HL-60 (cell line): ENCODE measurements around the gene MAP2K2.

ENCODE experiments used
- DNase-seq, 2 experiments: peaks; one replicate each; pipeline ENCODE4 v3.0.0-alpha.2; 2010 to 2020; ENCODE audit warnings: low read depth in 1 of 2, low spot score in 1 of 2
- H3K27ac ChIP-seq: fragments of 250-450 bp; sonication (Bioruptor Pico); replicated peaks from 2 replicates; pipeline ENCODE4 v1.5.1; 2020; ENCODE audit warnings: mild to moderate bottlenecking, moderate library complexity
- H3K27me3 ChIP-seq: fragments of 250-450 bp; sonication (Bioruptor Pico); 2 replicates; pipeline ENCODE4 v1.5.1; 2021; ENCODE audit warnings: mild to moderate bottlenecking, moderate library complexity; ENCODE audit not compliant: insufficient read depth, poor library complexity, severe bottlenecking
- H3K4me3 ChIP-seq: replicated peaks from 2 replicates; pipeline ENCODE4 v1.5.1; 2011; ENCODE audit warnings: mild to moderate bottlenecking, control low read depth, low read length; ENCODE audit not compliant: insufficient read depth
- GABPA ChIP-seq: IDR thresholded peaks from 2 replicates; pipeline ENCODE4 v1.6.1; 2012; ENCODE audit warnings: low read depth
- POLR2AphosphoS5 ChIP-seq: IDR thresholded peaks from 2 replicates; pipeline ENCODE4 v1.6.1; 2012; ENCODE audit warnings: low read depth
- SPI1 ChIP-seq: IDR thresholded peaks from 2 replicates; pipeline ENCODE4 v1.6.1; 2012; ENCODE audit warnings: low read depth, mild to moderate bottlenecking, borderline replicate concordance
- TF ChIP-seq, protein P1 (sequence below): IDR thresholded peaks from 2 replicates; pipeline ENCODE4 v1.6.1; 2012; ENCODE audit warnings: low read depth; ENCODE audit not compliant: insufficient replicate concordance
- TF ChIP-seq, protein P2 (sequence below): IDR thresholded peaks from one replicate; pipeline ENCODE4 v1.5.1; 2011; ENCODE audit warnings: low read length, control low read depth, inconsistent platforms; ENCODE audit not compliant: insufficient read depth

Gene MAP2K2

DNA sequence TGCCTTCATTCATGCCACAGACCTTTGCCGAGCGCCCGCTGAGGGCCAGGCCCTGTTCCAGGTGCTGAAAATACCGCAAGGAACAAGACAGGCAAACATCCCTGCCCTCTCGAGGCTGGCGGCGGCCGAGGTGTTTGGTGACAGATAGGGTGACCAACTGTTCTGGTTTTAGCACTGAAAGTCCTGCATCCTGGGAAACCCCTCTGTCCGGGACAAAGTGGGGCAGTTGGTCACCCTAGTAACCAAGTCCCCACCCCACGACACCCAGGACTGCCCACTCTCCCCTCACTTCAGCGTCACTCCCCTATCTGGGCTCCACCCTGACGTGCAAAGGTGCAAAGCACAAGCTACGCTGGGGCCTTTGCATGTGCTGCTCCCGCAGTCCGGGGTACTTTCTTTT, 74.5 kb downstream of the MAP2K2 start:
- TF ChIP-seq SPI1, result no peak
- TF ChIP-seq, protein P1, sequence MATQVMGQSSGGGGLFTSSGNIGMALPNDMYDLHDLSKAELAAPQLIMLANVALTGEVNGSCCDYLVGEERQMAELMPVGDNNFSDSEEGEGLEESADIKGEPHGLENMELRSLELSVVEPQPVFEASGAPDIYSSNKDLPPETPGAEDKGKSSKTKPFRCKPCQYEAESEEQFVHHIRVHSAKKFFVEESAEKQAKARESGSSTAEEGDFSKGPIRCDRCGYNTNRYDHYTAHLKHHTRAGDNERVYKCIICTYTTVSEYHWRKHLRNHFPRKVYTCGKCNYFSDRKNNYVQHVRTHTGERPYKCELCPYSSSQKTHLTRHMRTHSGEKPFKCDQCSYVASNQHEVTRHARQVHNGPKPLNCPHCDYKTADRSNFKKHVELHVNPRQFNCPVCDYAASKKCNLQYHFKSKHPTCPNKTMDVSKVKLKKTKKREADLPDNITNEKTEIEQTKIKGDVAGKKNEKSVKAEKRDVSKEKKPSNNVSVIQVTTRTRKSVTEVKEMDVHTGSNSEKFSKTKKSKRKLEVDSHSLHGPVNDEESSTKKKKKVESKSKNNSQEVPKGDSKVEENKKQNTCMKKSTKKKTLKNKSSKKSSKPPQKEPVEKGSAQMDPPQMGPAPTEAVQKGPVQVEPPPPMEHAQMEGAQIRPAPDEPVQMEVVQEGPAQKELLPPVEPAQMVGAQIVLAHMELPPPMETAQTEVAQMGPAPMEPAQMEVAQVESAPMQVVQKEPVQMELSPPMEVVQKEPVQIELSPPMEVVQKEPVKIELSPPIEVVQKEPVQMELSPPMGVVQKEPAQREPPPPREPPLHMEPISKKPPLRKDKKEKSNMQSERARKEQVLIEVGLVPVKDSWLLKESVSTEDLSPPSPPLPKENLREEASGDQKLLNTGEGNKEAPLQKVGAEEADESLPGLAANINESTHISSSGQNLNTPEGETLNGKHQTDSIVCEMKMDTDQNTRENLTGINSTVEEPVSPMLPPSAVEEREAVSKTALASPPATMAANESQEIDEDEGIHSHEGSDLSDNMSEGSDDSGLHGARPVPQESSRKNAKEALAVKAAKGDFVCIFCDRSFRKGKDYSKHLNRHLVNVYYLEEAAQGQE, result peak; percentile 68
- Histone ChIP-seq H3K4me3 (no peak overlapping the region), H3K27me3 (no peaks in the 10 kb centered on the region), H3K27ac (no peak overlapping the region)
- no peak for DNase-seq

DNA sequence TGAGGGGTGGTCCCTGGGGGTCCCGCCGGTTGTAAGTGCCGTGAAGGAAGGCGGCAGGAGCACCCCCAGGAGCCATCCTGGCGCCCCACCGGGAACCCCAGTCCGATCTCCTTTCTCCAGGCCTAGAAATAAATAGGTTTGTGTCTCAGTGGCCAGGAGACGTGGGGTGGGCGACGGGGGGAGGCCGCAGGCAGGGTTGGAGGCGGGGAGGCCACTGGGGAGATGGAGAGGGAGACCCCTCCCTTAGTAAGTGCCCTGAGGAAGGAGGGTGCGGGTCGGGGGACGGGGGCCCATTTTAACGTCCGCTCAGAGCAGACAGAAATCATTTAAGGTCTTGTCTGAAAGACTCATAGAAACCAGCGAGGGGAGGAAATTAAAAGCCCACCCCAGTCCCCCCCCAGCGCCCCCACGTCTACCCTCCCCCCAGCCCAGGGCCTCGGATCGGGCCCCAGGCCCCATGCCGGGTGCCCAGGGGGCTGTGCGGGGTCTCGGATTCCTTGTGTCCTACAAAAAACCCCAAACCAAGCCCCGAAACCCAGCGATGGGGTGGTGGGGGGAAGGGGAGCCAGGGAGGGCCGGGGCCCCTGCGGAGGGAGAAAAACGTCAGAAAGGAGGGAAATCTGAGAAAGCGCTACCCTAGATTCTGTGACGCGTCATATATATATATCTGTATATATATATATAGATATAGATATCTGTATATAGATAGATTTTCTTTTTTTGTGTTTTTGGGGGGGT, 76.8 kb downstream of the MAP2K2 start:
- Histone ChIP-seq H3K27me3 (no peaks in the 10 kb centered on the region), H3K27ac (no peak overlapping the region), H3K4me3 (no peak overlapping the region)
- TF ChIP-seq, protein P1, result no peak
- no peak for TF ChIP-seq SPI1
- no peak for TF ChIP-seq GABPA
- no peak for TF ChIP-seq POLR2AphosphoS5
- TF ChIP-seq, protein P2, sequence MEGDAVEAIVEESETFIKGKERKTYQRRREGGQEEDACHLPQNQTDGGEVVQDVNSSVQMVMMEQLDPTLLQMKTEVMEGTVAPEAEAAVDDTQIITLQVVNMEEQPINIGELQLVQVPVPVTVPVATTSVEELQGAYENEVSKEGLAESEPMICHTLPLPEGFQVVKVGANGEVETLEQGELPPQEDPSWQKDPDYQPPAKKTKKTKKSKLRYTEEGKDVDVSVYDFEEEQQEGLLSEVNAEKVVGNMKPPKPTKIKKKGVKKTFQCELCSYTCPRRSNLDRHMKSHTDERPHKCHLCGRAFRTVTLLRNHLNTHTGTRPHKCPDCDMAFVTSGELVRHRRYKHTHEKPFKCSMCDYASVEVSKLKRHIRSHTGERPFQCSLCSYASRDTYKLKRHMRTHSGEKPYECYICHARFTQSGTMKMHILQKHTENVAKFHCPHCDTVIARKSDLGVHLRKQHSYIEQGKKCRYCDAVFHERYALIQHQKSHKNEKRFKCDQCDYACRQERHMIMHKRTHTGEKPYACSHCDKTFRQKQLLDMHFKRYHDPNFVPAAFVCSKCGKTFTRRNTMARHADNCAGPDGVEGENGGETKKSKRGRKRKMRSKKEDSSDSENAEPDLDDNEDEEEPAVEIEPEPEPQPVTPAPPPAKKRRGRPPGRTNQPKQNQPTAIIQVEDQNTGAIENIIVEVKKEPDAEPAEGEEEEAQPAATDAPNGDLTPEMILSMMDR, result no peak
- no peak for DNase-seq

DNA sequence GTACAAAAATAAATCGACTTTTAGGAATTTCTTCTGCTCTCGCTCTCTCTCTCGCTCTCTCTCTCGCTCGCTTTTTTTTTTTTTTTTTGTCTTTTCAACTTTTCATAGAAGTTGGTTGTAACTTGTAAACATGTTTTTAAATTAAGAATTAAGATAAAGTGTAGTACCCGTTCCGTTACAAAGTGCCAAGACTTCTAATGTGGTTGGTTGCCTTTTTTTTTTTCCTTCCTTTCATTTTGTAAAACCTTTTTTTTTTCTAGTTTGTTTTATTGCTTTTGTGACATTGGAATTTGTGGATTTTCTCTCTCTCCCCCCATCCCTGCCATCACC, 77.6 kb downstream of the MAP2K2 start:
- no peak for DNase-seq
- no peak overlapping the region for H3K4me3 ChIP-seq
- no peaks in the 10 kb centered on the region for H3K27me3 ChIP-seq
- no peak overlapping the region for H3K27ac ChIP-seq
- TF ChIP-seq, protein P1, result no peak
- no peak for TF ChIP-seq SPI1
- no peak for TF ChIP-seq POLR2AphosphoS5
- no peak for TF ChIP-seq GABPA
- TF ChIP-seq, protein P2, result no peak
